ENCODE measurements around the gene ZBTB9.

The ZBTB9 gene

DNA sequence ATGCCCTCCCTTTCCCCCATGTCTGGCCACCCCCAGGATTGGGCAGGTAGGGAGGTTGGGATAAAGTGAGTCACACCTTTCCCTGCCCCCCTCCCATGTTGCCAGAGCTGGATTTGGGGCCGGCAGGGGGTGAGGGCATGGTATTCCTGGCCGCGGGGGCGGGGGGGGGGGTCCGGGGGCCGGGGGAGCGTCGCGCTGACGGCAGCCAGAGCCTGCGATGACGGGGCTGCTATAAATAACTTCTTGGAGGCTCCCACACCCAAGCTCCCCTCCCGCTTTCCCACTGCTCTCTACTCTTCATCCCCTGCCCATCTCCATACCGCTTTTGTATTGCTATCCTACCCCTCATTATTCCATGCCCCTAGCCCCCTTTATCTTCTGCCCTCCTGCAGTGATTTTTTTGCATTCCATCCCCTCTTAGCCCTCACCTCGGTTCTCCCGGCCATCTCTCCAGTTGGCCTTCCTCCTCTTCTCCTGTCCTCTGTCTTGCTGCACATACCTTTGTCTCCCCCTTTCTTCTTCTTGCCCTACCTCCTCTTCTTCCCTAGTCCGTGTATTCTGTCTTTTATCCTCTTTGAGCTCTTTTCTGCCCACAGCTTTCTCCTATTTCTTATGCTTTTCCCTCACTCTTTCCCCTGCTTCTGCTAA, 20.7 kb upstream of the ZBTB9 start (continued):
- TF ChIP-seq, protein P1, sequence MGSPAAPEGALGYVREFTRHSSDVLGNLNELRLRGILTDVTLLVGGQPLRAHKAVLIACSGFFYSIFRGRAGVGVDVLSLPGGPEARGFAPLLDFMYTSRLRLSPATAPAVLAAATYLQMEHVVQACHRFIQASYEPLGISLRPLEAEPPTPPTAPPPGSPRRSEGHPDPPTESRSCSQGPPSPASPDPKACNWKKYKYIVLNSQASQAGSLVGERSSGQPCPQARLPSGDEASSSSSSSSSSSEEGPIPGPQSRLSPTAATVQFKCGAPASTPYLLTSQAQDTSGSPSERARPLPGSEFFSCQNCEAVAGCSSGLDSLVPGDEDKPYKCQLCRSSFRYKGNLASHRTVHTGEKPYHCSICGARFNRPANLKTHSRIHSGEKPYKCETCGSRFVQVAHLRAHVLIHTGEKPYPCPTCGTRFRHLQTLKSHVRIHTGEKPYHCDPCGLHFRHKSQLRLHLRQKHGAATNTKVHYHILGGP (tag by site-specific recombination; IDR thresholded peaks at IDR 0.05): peak; percentile 14; the same call in 1 of the 2 replicates
- TF ChIP-seq SCRT1 (tag by site-specific recombination; IDR thresholded peaks at IDR 0.05; ENCODE audit: borderline replicate concordance) (no peak), GLIS2 (tag by site-specific recombination; IDR thresholded peaks at IDR 0.05) (peak; percentile 47; the same call in 1 of the 2 replicates), ZNF621 (tag by site-specific recombination; IDR thresholded peaks at IDR 0.05) (no peak), ZNF223 (tag by site-specific recombination; IDR thresholded peaks at IDR 0.05) (0 out of 2 replicates have a peak, but pooled peaks have one; percentile 11)

DNA sequence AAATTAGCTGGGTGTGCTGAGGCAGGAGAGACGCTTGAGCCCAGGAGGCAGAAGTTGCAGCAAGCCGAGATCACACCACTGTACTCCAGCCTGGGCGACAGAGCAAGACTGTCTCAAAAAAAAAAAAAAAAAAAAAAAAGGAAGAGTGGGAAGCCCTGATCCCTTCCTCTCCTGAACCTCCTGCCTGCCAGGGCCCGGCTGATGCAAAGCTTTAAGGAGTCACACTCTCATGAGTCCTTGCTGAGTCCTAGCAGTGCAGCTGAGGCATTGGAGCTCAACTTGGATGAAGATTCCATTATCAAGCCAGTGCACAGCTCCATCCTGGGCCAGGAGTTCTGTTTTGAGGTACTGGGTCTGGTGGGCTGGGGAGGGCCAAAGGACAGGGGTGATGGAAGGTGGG, 19.4 kb upstream of the ZBTB9 start:
- ChIA-PET POLR2A (interaction anchor here (0.6 to 0.9 kb wide), 2 partner anchors 9 to 149 kb away, joined by 3 to 5 read pairs; no protein-coding TSS in a partner anchor), CTCF (interaction anchor here (0.6 kb wide), 3 partner anchors 44 to 306 kb away, joined by 3 read pairs; no protein-coding TSS in a partner anchor)
- no peak for TF ChIP-seq ZNF157 (tag by site-specific recombination; IDR thresholded peaks at IDR 0.05)
- TF ChIP-seq ZNF747 (tag by site-specific recombination; IDR thresholded peaks at IDR 0.05): no peak
- TF ChIP-seq KLF16 (tag by site-specific recombination; IDR thresholded peaks at IDR 0.05): no peak
- TF ChIP-seq, protein P2, sequence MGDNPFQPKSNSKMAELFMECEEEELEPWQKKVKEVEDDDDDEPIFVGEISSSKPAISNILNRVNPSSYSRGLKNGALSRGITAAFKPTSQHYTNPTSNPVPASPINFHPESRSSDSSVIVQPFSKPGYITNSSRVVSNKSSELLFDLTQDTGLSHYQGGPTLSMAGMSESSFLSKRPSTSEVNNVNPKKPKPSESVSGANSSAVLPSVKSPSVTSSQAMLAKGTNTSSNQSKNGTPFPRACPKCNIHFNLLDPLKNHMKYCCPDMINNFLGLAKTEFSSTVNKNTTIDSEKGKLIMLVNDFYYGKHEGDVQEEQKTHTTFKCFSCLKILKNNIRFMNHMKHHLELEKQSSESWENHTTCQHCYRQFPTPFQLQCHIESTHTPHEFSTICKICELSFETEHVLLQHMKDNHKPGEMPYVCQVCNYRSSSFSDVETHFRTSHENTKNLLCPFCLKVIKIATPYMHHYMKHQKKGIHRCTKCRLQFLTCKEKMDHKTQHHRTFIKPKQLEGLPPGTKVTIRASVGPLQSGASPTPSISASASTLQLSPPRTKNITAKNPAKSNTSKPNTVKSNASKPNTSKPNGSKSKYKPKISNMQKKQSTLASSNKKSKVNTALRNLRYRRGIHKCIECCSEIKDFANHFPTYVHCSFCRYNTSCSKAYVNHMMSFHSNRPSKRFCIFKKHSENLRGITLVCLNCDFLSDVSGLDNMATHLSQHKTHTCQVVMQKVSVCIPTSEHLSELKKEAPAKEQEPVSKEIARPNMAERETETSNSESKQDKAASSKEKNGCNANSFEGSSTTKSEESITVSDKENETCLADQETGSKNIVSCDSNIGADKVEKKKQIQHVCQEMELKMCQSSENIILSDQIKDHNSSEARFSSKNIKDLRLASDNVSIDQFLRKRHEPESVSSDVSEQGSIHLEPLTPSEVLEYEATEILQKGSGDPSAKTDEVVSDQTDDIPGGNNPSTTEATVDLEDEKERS (tag by site-specific recombination; IDR thresholded peaks at IDR 0.05): no peak
- TF ChIP-seq, protein P3, sequence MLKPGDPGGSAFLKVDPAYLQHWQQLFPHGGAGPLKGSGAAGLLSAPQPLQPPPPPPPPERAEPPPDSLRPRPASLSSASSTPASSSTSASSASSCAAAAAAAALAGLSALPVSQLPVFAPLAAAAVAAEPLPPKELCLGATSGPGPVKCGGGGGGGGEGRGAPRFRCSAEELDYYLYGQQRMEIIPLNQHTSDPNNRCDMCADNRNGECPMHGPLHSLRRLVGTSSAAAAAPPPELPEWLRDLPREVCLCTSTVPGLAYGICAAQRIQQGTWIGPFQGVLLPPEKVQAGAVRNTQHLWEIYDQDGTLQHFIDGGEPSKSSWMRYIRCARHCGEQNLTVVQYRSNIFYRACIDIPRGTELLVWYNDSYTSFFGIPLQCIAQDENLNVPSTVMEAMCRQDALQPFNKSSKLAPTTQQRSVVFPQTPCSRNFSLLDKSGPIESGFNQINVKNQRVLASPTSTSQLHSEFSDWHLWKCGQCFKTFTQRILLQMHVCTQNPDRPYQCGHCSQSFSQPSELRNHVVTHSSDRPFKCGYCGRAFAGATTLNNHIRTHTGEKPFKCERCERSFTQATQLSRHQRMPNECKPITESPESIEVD (tag by site-specific recombination; IDR thresholded peaks at IDR 0.05): no peak
- H3K36me3 ChIP-seq (ENCODE audit: control insufficient read depth in 2 of 2, insufficient read depth in 1 of 2, low read length in 2 of 2): peaks cover 8 to 38% of the 10 kb centered on the region in 2 experiments; a peak in 2 of 3 replicates
- H3K4me1 ChIP-seq (ENCODE audit: control insufficient read depth, insufficient read depth, low read length): peaks cover 10% of the 10 kb centered on the region
- no peaks in the 10 kb centered on the region for H3K9me3 ChIP-seq (ENCODE audit: control insufficient read depth, insufficient read depth, low read depth, low read length)
- no peak overlapping the region for H3K27ac ChIP-seq (ENCODE audit: extremely low read depth, low read depth, low read length)
- H3K4me3 ChIP-seq (ENCODE audit: low read depth, low read length): no peak overlapping the region

DNA sequence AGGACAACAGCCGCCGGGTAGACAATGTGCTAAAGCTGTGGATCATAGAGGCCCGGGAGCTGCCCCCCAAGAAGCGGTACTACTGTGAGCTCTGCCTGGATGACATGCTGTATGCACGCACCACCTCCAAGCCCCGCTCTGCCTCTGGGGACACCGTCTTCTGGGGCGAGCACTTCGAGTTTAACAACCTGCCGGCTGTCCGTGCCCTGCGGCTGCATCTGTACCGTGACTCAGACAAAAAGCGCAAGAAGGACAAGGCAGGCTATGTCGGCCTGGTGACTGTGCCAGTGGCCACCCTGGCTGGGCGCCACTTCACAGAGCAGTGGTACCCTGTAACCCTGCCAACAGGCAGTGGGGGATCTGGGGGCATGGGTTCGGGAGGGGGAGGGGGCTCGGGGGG, 16.7 kb upstream of the ZBTB9 start:
- no peak overlapping the region for H3K4me3 ChIP-seq (ENCODE audit: low read depth, low read length)
- peaks cover 8 to 48% of the 10 kb centered on the region in 2 experiments; a peak in 2 of 3 replicates for H3K36me3 ChIP-seq (ENCODE audit: control insufficient read depth in 2 of 2, insufficient read depth in 1 of 2, low read length in 2 of 2)
- no peaks in the 10 kb centered on the region for H3K9me3 ChIP-seq (ENCODE audit: control insufficient read depth, insufficient read depth, low read depth, low read length)
- TF ChIP-seq, protein P4, sequence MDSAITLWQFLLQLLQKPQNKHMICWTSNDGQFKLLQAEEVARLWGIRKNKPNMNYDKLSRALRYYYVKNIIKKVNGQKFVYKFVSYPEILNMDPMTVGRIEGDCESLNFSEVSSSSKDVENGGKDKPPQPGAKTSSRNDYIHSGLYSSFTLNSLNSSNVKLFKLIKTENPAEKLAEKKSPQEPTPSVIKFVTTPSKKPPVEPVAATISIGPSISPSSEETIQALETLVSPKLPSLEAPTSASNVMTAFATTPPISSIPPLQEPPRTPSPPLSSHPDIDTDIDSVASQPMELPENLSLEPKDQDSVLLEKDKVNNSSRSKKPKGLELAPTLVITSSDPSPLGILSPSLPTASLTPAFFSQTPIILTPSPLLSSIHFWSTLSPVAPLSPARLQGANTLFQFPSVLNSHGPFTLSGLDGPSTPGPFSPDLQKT (IDR thresholded peaks at IDR 0.05; ENCODE audit: borderline replicate concordance, low read depth, low read length): no peak
- TF ChIP-seq, protein P5, sequence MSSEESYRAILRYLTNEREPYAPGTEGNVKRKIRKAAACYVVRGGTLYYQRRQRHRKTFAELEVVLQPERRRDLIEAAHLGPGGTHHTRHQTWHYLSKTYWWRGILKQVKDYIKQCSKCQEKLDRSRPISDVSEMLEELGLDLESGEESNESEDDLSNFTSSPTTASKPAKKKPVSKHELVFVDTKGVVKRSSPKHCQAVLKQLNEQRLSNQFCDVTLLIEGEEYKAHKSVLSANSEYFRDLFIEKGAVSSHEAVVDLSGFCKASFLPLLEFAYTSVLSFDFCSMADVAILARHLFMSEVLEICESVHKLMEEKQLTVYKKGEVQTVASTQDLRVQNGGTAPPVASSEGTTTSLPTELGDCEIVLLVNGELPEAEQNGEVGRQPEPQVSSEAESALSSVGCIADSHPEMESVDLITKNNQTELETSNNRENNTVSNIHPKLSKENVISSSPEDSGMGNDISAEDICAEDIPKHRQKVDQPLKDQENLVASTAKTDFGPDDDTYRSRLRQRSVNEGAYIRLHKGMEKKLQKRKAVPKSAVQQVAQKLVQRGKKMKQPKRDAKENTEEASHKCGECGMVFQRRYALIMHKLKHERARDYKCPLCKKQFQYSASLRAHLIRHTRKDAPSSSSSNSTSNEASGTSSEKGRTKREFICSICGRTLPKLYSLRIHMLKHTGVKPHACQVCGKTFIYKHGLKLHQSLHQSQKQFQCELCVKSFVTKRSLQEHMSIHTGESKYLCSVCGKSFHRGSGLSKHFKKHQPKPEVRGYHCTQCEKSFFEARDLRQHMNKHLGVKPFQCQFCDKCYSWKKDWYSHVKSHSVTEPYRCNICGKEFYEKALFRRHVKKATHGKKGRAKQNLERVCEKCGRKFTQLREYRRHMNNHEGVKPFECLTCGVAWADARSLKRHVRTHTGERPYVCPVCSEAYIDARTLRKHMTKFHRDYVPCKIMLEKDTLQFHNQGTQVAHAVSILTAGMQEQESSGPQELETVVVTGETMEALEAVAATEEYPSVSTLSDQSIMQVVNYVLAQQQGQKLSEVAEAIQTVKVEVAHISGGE (tag by site-specific recombination; conservative IDR thresholded peaks at IDR 0.05; ENCODE audit: low read depth): no peak
- TF ChIP-seq ZXDB (tag by site-specific recombination; IDR thresholded peaks at IDR 0.05): no peak
- TF ChIP-seq, protein P6, sequence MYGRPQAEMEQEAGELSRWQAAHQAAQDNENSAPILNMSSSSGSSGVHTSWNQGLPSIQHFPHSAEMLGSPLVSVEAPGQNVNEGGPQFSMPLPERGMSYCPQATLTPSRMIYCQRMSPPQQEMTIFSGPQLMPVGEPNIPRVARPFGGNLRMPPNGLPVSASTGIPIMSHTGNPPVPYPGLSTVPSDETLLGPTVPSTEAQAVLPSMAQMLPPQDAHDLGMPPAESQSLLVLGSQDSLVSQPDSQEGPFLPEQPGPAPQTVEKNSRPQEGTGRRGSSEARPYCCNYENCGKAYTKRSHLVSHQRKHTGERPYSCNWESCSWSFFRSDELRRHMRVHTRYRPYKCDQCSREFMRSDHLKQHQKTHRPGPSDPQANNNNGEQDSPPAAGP (tag by site-specific recombination; IDR thresholded peaks at IDR 0.05): no peak
- no peak for TF ChIP-seq ZNF48 (tag by site-specific recombination; IDR thresholded peaks at IDR 0.05)
- TF ChIP-seq GLI4 (tag by site-specific recombination; IDR thresholded peaks at IDR 0.05): no peak
- no peak for TF ChIP-seq YY1 (tag by site-specific recombination; IDR thresholded peaks at IDR 0.05)
- no peak for TF ChIP-seq WT1 (tag by site-specific recombination; IDR thresholded peaks at IDR 0.05)
- TF ChIP-seq ZNF623 (tag by site-specific recombination; IDR thresholded peaks at IDR 0.05): no peak
- no peak for TF ChIP-seq ZNF785 (tag by site-specific recombination; IDR thresholded peaks at IDR 0.05)
- H3K4me1 ChIP-seq (ENCODE audit: control insufficient read depth, insufficient read depth, low read length): peaks cover 5% of the 10 kb centered on the region
- H3K27ac ChIP-seq (ENCODE audit: extremely low read depth, low read depth, low read length): no peak overlapping the region
- CTCF ChIA-PET: interaction anchor here (1.5 kb wide), 1 partner anchor 12 kb away, joined by 3 read pairs; no protein-coding TSS in a partner anchor
- POLR2A ChIA-PET: interaction anchor here (1.4 kb wide), 1 partner anchor 19 kb away, joined by 3 read pairs; the partner anchor contains the start of gene CUTA
